SW 1271 (cell line): ENCODE data around the gene JDP2.
"Not testable (repeated sequence)": the region's sequence is repeated elsewhere in the genome, so short reads cannot be mapped to it uniquely, and the experiment has no call there.

Experiments
- DNase-seq, 2 experiments: peaks; one replicate each; lab custom pipeline; 2025; lab: John Stamatoyannopoulos, UW

Gene JDP2

DNA sequence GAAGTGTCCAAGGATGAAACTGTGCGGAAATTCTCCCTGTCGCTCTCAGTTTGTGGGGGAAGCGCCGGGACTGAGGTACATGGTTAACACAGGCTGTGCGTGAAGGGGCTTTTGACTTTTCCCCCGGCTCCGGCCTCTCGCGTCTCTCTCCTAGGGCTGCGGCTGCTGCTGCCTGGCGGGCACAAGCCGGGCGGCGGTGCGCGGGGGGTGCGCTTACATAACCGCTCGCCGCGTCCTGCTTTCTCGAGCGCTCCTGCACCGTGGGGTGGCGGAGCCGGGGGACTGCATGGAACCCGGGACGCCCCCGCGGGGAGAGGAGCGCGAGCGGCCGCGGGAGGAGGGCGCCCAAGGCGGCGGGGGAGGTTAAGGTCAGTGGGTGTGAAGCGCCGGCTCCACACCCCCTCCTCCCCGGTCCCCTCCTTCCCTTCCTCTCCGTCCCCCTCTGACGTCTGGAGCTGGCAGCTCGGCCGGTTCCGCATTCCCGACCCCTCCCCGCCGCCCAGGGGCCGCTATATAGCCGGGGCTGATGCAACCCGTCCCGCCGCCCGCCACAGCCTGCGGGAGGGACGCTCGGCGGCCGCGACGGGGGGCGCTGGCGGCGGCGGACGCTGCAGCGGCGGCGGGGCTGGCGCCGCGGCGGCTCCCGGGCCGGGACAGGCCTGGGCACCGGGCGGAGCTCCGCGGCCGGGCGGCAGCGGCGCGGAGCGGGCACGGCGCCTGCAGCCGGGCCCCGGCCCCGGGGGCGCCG lies at the start of gene JDP2:
TSS of gene JDP2 (plus strand) at position 541 of the 748 bp plus-strand sequence. CDS start 9,899 bp downstream, outside the sequence.
- DNase-seq, result no peak

DNA sequence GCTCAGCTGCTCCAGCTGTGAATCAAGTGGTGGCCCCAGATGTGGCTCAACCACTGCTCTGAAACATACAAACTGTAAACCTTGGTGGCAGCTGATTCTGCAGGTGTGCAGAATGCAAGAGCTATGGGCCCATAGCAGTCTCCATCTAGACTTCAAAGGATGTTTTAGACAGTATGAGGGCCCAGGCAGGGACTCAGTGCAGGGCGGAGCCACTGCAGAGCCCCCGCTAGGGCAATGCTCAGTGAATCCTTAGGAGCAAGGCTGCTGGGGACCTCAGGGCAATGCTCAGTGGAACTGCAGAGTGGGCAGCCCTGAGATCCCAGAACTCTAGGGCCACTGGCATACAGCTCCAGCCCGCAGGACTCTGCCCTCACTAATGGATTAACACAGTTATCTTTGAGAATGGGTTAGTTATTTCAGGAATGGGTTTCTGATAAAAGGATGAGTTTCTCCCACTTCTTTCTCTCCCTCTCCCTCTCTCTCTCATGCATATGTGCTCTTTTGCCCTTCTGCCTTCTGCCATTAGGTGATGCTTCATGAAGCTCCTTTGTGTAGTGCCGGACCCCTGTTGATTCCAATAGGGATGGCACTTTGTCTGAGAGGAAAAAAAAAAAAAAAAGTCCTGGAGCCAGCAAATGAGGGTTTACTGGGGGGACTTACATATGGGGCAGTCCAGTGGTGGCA lies 48.4 kb upstream of the JDP2 start:
- DNase-seq, result no peak

DNA sequence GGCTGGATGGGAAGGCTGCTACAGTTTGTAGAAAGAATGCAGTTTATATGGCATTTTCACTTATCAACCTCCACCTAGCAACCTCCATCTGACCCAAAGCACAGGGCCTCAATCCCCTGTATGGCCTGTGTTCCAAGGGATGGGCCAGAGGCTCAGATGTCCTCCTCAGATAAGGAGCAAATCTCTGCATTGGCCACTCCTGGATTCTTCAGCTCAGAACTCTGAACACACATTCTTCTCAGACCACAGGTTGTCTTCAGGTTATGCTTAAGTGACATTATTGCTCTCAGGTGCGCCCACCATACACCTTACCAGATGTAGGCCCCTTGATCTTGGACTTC lies 47.9 kb upstream of the JDP2 start:
- no peak for DNase-seq

DNA sequence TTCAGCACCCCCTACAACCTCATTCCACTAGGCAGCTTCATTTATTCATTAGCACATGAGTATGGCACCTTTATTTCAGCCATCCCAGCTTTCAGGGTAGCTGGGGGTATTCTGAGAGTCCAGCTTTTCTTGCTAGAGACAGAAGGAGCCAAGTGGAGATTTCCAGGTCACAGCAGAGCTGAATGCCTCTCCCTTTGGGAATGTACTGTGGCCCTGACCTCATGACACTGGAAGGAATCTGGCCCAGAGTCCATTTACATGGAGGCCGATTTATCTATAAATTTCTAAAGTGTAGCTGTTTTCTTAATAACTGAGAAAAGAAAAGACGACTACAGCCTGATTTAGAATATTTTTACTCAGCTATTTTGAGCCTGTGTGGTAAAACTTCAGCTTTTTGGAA lies 47.2 kb upstream of the JDP2 start:
- no peak for DNase-seq

GRCh38 chr14:75381642-75382041 lies 46.2 kb upstream of the JDP2 start:
- DNase-seq, result no peak

DNA sequence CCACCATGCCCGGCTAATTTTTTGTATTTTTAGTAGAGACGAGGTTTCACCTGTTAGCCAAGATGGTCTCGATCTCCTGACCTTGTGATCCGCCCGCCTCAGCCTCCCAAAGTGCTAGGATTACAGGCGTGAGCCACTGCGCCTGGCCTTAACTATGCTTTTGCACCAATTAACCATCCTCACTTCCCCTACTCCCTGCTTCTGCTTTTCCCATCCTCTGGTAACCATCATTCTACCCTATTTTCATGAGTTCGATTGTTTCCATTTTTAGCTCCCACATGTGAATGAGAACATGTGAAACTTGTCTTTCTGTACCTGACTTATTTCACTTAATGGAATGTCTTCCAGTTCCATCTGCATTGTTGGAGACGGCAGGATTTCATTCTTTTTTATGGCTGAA lies 44.6 kb upstream of the JDP2 start:
- not testable (repeated sequence) for DNase-seq

DNA sequence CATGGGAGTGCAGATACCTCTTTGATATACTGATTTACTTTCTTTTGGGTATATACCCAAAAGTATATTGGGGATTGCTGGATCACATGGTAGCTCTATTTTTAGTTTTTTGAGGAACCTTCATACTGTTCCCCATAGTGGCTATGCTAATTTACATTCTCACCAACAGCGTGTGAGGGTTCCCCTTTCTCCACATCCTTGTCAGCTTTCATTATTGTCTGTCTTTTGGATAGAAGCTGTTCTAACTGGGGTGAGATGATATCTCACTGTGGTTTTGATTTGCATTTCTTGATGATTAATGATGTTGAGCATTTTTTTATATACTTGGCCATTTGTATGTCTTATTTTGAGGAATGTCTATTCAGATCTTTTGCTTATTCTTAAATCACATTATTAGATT lies 44.1 kb upstream of the JDP2 start:
- no peak for DNase-seq

DNA sequence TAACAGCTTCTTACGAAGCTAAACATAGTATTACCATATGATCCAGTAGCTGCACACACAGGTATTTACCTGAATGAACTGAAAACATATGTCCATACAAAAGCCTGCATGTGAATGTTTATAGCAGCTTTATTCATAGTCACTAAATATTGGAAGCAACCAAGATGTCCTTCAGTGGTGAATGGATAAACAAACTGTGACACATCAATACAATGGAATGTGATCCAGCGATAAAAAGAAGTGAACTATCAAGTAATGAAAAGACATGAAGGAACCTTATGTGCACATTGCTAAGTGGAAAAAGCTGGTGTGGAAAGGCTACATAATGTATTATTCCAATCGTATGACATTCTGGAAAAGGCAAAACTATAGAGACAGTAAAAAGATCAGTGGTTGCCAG lies 38.1 kb upstream of the JDP2 start:
- DNase-seq, result no peak

DNA sequence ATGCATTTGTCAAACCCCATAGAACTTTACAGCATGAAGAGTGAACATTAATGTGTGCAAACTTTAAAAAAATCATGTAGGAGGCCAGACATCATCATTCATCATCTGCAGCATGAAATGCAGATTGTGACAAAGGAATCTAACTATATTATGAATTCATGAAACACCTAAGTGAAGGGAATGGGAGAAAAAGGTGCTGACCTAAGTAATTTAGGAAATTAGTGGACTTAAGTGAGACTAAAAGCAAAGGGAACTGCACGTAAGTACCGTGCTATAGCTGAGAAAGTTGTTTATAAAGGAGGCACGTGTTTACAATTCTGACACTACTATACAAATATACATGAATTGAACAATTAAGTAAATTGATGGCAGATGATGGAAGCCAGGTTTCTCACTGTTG lies 37.6 kb upstream of the JDP2 start:
- no peak for DNase-seq

DNA sequence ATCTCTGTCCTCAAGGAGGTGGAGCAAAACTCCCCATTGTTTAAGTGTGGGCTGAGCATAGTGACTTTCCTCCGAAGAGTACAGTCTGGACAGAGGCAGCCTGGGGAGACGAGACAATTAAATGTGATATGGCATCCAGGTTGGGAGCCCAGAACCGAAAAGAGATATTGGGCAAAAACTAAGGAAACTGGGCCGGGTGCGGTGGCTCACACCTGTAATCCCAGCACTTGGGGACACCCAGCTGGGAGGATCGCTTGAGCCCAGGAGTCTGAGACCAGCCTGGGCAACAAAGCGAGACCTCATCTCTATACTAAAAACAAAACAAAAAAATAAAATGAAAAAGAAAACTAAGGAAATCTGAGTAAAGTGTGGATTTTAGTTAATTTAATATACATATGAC lies 35.9 kb upstream of the JDP2 start:
- no peak for DNase-seq

DNA sequence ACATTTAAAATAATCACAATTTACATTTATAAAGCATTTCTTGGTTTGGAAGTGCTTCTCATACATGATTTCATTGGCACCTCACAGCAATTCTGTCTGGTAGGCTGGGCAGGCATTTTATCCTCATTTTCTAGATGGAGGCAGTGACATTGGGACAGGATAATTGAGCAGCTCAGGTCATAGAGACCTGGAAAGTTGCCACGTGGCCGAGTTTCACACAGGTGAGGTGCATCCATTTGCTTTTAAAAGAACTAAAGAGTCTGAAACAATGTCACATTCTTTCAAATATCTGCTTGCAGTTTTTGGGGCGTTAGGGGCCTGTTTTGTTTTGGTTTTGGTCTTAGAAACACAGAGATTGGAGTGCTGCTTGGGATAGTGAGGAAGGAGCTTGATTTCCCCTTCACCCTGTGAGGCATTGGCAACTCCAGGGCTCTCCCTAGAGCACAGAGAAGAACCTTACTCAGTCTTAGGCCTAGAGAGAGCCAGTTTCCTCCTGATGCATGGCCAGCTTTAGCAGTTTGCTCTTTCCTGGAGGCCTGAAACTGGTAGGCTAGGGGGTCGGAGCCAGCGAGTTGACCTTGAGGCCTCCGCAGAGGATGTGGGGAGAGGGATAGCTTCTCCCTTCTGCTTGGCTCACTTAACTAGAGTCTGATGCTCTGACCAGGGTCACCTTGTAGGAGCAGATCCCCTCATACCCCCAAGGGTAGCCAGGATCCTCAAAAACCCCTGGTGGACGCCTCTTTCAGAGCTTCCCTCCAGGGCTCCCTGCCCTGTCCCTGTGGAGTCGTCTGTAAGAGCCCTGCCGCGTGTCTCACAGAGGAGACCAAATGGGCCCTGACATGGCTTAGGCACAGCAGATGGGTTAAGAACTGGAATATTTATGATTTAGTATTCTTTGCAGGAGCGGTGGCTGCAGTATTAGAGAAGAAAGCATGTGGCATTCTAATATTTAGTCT lies 34.9 kb upstream of the JDP2 start:
- no peak for DNase-seq

DNA sequence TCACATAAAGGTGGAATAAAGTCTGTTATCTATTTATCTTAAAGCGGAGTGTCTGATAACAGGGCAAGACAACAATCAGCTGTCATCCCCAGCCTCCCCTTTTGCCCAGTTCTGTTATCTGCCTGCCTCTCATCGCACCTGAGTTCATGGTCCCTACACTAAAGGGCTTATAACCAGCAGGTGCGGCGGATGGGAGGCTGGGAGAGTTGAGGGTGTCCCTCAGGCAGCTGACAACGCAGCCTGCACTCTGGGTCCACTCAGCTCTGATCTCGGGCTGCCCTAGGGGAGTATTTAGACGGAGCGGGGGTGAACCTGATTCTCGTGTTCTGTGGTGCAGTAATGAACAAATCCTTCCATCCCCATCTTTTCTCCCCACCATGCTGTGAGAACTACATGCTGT lies 34.0 kb upstream of the JDP2 start:
- no peak for DNase-seq

DNA sequence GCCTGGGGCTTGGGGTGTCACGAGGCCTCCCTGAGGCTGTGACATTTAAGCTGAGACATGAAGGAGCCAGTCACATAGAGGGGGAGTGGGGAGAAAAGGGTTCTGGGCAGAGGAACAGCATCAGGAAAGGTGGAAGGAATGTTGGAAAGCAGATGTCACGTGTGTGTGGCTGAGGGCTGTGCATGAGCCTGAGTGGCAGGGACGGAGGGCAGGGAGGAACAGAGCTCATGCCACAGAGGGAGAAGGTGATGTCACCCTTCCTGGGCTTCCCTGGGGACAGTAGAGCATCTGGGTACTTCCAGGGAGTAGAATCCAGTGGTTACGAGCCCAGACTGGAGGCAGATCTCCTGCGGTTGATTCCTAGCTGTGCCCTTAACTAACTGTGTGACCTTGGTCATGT lies 32.0 kb upstream of the JDP2 start:
- no peak for DNase-seq

- no peak for DNase-seq
Observed at GRCh38 chr14:75399321-75399720, 28.5 kb upstream of the JDP2 start.

DNA sequence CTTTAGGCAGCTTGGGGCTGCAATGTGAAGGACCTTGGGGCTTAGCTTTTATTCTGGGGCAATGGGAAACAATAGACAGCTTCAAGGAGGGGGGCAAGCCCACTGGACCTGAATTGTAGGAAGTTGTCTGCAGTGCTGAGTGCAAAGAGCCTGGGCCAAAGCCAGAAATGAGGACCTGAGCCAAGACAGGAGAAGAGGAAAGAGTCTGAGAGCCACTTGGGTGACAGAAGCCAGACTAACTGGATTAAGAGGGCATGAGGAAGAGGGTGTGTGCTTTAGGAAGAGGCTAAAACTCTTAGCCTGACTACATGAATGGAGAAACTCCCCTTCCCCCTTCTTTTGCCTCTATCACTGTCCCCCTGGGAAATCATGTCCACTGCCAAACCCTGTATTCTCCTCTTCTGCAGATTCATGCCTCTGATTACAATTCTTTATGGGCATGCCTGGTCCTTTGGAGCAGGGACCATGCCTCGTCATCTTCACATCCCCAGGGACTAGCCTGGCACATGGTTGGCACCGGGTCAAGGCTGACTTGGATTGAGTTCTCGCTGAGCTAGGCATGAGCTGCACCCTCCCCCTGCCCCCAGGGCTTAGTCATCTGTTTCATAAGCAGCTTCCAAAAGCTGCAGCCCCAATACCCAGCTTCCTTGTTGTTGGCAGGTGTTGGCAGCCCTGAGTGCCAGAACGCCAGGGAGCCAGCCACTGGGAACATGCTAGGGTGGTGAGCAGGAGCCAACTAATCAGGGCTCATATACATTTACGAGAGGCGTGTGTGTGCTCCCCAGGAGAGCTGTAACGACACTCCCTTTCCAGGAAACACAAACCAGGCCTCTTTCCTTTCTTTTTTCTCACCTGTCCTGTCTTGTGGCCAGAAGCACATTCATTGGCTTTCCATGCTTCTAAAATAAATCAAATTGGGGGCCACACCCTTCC lies 27.7 kb upstream of the JDP2 start:
- DNase-seq, result no peak

DNA sequence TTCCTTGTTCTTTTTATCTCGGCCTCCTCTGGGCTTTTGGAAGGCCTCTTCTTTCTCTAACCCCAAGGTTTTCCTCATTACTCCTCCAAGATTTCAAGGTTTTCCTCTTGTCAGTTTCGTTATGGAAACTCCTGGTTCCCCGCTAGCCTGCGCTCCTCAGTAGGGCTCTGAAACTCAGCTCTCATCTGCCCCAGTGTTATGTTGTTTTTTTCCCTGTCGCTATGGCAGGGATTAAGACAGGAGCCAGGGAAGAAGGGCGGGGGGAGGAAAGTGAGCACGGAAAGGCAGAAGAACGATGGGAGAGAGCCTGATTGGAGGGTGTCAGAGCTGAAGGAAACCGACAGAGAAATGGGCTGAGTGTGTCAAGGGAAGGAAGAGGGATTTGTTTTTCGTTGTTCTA lies 26.5 kb upstream of the JDP2 start:
- DNase-seq, result no peak

DNA sequence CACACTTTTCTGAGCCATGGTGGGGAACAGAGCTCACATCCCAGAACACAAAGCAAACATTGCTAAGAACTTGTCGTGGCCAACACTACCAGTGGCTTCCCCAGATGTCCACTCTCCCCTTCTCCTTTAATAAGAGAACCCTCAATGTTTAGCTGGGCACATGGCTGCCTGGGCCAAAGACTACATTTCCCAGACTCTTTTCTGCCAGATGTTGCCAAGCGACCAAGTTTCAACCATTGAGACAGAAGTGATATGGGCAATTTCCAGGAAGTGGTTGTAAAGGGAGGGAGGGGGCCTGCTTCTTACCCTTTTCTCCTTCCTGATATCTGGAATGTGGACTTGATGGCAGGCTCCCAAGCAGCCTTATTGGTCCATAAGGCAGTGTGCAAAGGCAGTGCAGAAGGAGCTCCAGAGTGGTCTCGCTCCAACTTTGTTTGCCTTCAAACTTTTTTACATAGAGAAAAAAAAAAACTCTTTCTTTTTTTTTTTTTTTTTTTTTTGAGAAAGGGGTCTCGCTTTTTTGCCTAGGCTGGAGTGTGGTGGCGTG lies 24.9 kb upstream of the JDP2 start:
- no peak for DNase-seq

DNA sequence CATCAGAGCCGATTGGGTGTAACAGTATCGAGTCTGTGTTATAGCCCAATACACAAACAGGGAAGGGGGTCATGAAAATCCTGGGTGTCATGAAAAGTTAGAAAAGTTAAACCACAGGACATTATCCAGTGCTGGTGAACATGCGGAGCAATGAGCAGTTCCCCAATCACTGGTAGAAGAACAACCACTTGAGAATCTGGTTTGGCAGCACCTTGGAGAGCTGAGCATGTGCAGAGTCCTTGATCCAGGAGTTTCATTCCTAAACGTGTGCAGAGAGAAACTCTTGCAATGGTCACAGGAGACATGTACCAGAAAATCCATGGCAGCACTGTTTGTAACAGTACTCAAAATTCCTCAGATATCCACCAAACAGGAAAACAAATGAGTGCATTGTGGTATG lies 23.0 kb upstream of the JDP2 start:
- DNase-seq, result no peak

- no peak for DNase-seq
Observed at GRCh38 chr14:75406102-75406501, 21.7 kb upstream of the JDP2 start.

DNA sequence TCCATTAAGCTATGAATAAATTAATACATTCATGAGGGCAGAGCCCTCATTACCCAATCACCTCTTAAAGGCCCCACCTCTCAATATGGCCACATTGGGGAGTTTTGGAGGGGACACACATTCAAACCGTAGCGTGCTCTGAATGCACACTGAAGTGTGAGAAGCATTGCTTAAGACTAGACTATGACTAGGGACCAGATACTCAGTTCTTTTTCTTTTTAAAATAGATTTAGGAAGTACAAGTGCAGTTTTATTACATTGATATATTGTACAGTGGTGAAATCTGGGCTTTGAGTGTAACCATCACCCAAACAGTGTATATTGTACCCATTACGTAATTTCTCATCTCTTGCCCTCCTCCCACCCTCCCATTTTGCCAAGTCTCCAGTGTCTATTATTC lies 21.0 kb upstream of the JDP2 start:
- no peak for DNase-seq
